Lower lobe of right lung (tissue), 2 donors: Measurements from ENCODE around the gene CNN1. TPM values are rescaled to one million over a fixed set of nuclear protein-coding genes. Genes with fewer than 3 reads are reported as not detected.
"Not testable (repeated sequence)": the region's sequence is repeated elsewhere in the genome, so short reads cannot be mapped to it uniquely, and the experiment has no call there.

Source experiments
- ATAC-seq, 2 donors: fragments of 200-7000 bp; cut with Tn5 transposase; one replicate each; pipeline ENCODE4 v1.9.1; 2020 to 2022; ENCODE audit warnings: mild to moderate bottlenecking in 2 of 2, moderate library complexity in 2 of 2
- DNase-seq: peaks from one replicate; pipeline ENCODE4 v3.0.0-alpha.2; 2020
- H3K27ac ChIP-seq: fragments of 200-600 bp; one replicate; pipeline ENCODE4 v1.8.0; 2022
- H3K27me3 ChIP-seq: fragments of 200-600 bp; one replicate; pipeline ENCODE4 v1.8.0; 2022; ENCODE audit warnings: low read depth
- H3K36me3 ChIP-seq: fragments of 200-600 bp; one replicate; pipeline ENCODE4 v1.8.0; 2022; ENCODE audit warnings: mild to moderate bottlenecking
- H3K4me1 ChIP-seq: fragments of 200-600 bp; one replicate; pipeline ENCODE4 v1.8.0; 2022
- H3K4me3 ChIP-seq: fragments of 200-600 bp; one replicate; pipeline ENCODE4 v1.8.0; 2022; ENCODE audit warnings: mild to moderate bottlenecking
- H3K9me3 ChIP-seq: fragments of 200-600 bp; one replicate; pipeline ENCODE4 v1.8.0; 2022
- CTCF ChIP-seq: fragments of 200-600 bp; IDR thresholded peaks from one replicate; pipeline ENCODE4 v1.8.0; 2022; ENCODE audit warnings: antibody characterized with exemption, mild to moderate bottlenecking
- intact Hi-C: fragments of 100-400 bp; cut with DNase I; formaldehyde crosslinking; loops from one replicate; pipeline ENCODE4 v1.11.0; 2022
- microRNA-seq: library from miRNA; unstranded; fragments of <30 nt; microRNA quantifications from one replicate; pipeline ENCODE4 v1.2.0, GENCODE V29; 2020; ENCODE audit warnings: borderline number of aligned reads
- total RNA-seq: library from RNA; stranded (reverse); fragmentation: NEBNext Ultra II Directional; extraction: Animal tissue kit (Norgen Biotek cat#: 25700); gene quantifications from one replicate; pipeline ENCODE4 v1.2.1, GENCODE V29; 2021
- donor health status: DM: no; HTN: yes; CAD: no; lungs with severe emphysema.

Gene CNN1
- total RNA-seq, 1 donor from 2014 or later, result 16.4 TPM

DNA sequence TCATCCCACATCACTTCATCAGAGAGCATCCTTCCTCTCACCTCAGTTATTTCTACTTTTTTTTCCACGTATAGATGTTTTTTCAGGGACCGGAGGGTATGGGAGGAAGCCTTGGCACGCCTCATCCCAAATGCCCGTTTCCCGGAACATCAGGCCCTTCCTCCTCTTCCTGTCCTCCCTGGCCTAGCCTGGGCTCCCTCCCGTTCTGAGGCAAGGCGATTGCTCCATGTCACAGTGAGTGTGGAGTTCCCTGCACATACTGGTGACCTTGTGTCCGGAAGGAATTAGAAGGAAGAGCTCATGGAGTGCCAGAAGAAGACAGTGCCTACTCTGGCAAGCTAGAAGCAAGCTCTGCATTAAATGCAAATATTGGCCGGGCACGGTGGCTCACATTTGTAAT, 57.5 kb downstream of the CNN1 start:
- no peak overlapping the region for H3K4me3 ChIP-seq
- no peaks in the 10 kb centered on the region for H3K9me3 ChIP-seq
- peak overlapping the region; percentile 94 for H3K27ac ChIP-seq
- DNase-seq (no peak), ATAC-seq (no peak)
- peaks cover 14% of the 10 kb centered on the region for H3K4me1 ChIP-seq
- no peak for TF ChIP-seq CTCF
- H3K36me3 ChIP-seq, result no peaks in the 10 kb centered on the region
- intact Hi-C loops, result no loop called here
- no peaks in the 10 kb centered on the region for H3K27me3 ChIP-seq

DNA sequence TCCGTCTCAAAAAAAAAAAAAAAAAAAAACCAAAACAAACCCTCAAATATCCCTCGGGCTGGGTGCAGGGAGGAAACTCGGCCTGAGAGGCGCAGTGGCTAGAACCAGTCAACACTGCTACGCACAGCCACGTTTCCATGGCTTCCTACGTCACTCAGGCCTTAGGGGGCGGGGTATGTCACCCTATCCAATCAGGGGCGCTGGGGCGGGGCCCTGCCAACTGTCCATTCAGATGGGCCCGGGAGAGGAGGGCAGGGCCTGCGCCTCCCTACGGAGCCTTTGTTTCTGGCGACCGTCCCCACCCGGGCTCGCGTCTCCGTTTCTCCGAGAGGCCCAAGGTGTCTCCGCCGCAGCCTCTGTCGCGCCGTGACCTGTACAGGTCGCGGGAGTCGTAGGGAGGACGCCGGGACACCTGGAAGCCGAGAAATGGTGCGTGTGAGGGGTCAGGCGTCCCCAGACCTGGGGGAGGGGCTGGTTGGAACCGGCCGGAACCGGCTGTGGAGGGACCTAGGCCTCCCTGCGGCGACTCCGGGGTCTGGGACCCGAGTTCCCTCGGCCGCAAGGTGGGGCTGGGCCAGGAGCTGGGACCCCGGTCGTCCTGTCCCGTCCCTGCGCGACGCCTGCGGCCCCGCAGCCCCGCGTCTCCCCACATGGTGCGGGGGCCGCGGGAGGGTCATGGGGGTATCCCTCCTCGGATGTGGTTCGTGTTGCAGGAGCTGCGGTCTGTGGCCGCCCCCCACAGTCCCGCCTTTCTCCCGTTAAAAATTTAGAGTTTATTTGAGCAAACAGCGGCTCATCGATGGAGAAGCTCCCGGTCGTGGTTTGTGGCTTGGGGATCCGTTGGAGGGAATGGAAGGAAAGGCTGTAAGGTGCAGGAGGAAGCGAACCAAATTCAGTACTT, 58.8 kb downstream of the CNN1 start, which contains the start of gene ZNF627:
ZNF627 (plus strand) TSS at position 282 of the 901 bp plus-strand sequence; CDS start at position 427, 145 bp downstream.
- Histone ChIP-seq H3K36me3 (no peaks in the 10 kb centered on the region), H3K9me3 (no peaks in the 10 kb centered on the region), H3K27me3 (no peaks in the 10 kb centered on the region), H3K4me3 (peak within 1 kb of the TSS; percentile 87), H3K27ac (peak within 1 kb of the TSS; percentile 94), H3K4me1 (peaks cover 14% of the 10 kb centered on the region)
- peak; percentile 99 for DNase-seq
- TF ChIP-seq CTCF, result peak; percentile 39
- intact Hi-C loops, result no loop called here
- ATAC-seq, result peak; percentile 100

DNA sequence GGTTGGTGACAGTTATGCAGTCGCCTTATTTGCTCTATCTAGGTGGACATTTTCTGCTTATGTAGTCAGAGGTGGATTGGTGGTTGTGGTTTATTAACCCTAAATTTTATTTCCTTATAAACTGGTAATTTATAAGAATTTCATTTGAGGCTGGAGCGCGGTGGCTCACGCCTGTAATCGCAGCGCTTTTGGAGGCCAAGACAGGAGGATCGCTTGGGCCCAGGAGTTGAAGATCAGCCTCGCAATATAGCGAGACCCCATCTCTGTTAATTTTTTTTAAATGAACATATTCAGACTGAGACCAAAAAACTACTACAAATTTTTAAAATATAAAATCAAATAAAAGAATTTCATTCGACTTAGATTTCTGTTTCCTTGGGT, 59.4 kb downstream of the CNN1 start:
- peak overlapping the region; percentile 87 for H3K4me3 ChIP-seq
- ATAC-seq, result no peak
- H3K36me3 ChIP-seq, result no peaks in the 10 kb centered on the region
- H3K27me3 ChIP-seq, result no peaks in the 10 kb centered on the region
- intact Hi-C loops, result no loop called here
- H3K4me1 ChIP-seq, result peaks cover 14% of the 10 kb centered on the region
- H3K27ac ChIP-seq, result peak overlapping the region; percentile 94
- no peak for DNase-seq
- no peak for TF ChIP-seq CTCF
- no peaks in the 10 kb centered on the region for H3K9me3 ChIP-seq

DNA sequence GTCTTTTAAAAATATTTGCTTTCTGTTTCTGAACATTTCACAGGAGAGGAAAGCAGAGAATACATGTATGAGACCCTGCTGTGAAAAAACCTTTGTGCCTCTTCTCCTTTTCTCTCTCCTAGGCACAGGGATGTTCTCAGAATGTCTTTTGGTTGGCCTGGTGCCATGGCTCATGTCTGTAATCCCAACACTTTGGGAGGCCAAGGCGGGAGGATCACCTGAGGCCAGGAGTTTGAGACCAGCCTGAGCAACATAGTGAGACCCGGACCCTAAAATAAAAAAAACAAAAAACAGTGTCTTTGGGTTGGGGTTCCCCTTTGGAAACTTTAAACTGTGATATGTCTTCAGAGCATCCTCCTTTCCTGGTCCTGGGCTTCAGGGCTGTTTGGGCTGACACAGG, 60.1 kb downstream of the CNN1 start:
- no peak for TF ChIP-seq CTCF
- ATAC-seq, result no peak
- Histone ChIP-seq H3K36me3 (no peaks in the 10 kb centered on the region), H3K27ac (no peak overlapping the region), H3K4me3 (no peak overlapping the region), H3K4me1 (peaks cover 14% of the 10 kb centered on the region), H3K27me3 (no peaks in the 10 kb centered on the region), H3K9me3 (no peaks in the 10 kb centered on the region)
- intact Hi-C loops, result no loop called here
- DNase-seq, result no peak

GRCh38 chr19:11599704-11600103, 61.1 kb downstream of the CNN1 start:
- H3K9me3 ChIP-seq, H3K27me3 ChIP-seq, H3K27ac ChIP-seq, H3K36me3 ChIP-seq, H3K4me3 ChIP-seq, DNase-seq, intact Hi-C loops, ATAC-seq: not testable (repeated sequence)
- peaks cover 14% of the 10 kb centered on the region for H3K4me1 ChIP-seq

Small RNA genes lying within 50 kb of the gene (microRNA-seq; reads per million reads assigned to microRNA genes)
- gene MIR7974, result not detected

Other genes with a start within 250 kb of the CNN1 start
- not detected for gene TSPAN16, start 242.7 kb upstream of the CNN1 start, total RNA-seq
- gene RAB3D, start 199.2 kb upstream of the CNN1 start, total RNA-seq, result 53.6 TPM
- gene TMEM205, start 192.6 kb upstream of the CNN1 start, total RNA-seq, result 65.7 TPM
- 37.3 TPM for gene CCDC159, start 192.3 kb upstream of the CNN1 start, total RNA-seq
- 21.3 TPM for gene PLPPR2, start 183.4 kb upstream of the CNN1 start, total RNA-seq
- gene SWSAP1, start 164.2 kb upstream of the CNN1 start, total RNA-seq, result 3.6 TPM
- gene EPOR, start 154.5 kb upstream of the CNN1 start, total RNA-seq, result 16.4 TPM
- 55.8 TPM for gene RGL3, start 119.5 kb upstream of the CNN1 start, total RNA-seq
- 4.3 TPM for gene ODAD3, start 103.7 kb upstream of the CNN1 start, total RNA-seq
- 285 TPM for gene PRKCSH, start 103.2 kb upstream of the CNN1 start, total RNA-seq
- gene ELAVL3, start 57.8 kb upstream of the CNN1 start, total RNA-seq, result not detected
- gene ZNF653, start 33.0 kb upstream of the CNN1 start, total RNA-seq, result 9.2 TPM
- gene ECSIT, start 9.7 kb upstream of the CNN1 start, total RNA-seq, result 38.7 TPM
- 44.3 TPM for gene ELOF1, start 20.4 kb downstream of the CNN1 start, total RNA-seq
- 650 TPM for gene ACP5, start 38.8 kb downstream of the CNN1 start, total RNA-seq
- gene ZNF627, start 58.6 kb downstream of the CNN1 start, total RNA-seq, result 9.4 TPM
- gene ZNF823, start 200.1 kb downstream of the CNN1 start, total RNA-seq, result 5.6 TPM
- 5.8 TPM for gene ZNF441, start 228.1 kb downstream of the CNN1 start, total RNA-seq